GM21737 (cell line): ENCODE data around the gene EPHB3.

Experiments used
- ATAC-seq: cut with Tn5 transposase; IDR thresholded peaks from one replicate; pipeline ENCODE4 v1.9.1; 2021; ENCODE audit warnings: mild to moderate bottlenecking, moderate library complexity; ENCODE audit not compliant: unreplicated experiment

Gene EPHB3

DNA sequence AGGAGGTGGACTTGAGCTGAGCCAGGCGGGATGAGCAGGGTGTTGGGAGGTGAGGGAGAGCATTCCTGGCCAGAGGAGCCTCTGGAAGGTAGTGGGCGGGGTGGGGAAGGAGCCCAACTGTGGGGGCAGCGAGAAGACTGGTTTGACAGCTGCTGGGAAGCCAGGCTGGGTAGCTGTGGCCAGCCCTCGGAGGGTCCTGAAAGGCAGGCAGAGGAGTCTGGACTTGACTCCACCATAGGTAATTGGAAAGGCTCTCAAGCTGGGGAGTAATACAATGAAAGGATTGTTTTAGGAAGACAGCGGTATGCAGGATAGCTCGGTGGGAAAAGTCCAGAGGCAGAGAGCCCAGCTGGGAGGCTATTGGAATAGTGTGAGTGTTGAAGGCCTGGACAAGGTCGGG, 17.2 kb downstream of the EPHB3 start:
- no peak for ATAC-seq

DNA sequence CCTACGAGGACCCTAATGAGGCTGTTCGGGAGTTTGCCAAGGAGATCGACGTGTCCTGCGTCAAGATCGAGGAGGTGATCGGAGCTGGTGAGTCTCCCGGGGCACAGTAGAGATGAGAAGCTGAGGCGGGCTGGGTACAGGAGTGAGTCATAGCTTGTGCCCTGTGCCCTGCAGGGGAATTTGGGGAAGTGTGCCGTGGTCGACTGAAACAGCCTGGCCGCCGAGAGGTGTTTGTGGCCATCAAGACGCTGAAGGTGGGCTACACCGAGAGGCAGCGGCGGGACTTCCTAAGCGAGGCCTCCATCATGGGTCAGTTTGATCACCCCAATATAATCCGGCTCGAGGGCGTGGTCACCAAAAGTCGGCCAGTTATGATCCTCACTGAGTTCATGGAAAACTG, 17.9 kb downstream of the EPHB3 start:
- no peak for ATAC-seq

DNA sequence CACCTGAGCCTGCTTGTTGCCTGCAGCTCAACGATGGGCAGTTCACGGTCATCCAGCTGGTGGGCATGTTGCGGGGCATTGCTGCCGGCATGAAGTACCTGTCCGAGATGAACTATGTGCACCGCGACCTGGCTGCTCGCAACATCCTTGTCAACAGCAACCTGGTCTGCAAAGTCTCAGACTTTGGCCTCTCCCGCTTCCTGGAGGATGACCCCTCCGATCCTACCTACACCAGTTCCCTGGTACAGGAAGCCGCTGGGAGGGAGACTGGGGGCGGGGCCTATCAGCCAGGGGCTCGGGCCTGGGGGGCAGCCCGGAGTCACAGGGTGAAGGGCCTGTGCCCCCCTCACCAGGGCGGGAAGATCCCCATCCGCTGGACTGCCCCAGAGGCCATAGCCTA, 18.8 kb downstream of the EPHB3 start:
- ATAC-seq, result no peak

DNA sequence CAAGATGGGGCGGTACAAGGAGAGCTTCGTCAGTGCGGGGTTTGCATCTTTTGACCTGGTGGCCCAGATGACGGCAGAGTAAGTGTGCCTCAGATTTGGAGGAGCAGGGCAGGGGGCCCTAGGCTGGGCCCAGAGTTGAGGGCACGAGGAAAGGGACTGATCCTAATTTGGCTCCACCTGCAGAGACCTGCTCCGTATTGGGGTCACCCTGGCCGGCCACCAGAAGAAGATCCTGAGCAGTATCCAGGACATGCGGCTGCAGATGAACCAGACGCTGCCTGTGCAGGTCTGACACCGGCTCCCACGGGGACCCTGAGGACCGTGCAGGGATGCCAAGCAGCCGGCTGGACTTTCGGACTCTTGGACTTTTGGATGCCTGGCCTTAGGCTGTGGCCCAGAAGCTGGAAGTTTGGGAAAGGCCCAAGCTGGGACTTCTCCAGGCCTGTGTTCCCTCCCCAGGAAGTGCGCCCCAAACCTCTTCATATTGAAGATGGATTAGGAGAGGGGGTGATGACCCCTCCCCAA, 19.8 kb downstream of the EPHB3 start:
- ATAC-seq, result no peak

DNA sequence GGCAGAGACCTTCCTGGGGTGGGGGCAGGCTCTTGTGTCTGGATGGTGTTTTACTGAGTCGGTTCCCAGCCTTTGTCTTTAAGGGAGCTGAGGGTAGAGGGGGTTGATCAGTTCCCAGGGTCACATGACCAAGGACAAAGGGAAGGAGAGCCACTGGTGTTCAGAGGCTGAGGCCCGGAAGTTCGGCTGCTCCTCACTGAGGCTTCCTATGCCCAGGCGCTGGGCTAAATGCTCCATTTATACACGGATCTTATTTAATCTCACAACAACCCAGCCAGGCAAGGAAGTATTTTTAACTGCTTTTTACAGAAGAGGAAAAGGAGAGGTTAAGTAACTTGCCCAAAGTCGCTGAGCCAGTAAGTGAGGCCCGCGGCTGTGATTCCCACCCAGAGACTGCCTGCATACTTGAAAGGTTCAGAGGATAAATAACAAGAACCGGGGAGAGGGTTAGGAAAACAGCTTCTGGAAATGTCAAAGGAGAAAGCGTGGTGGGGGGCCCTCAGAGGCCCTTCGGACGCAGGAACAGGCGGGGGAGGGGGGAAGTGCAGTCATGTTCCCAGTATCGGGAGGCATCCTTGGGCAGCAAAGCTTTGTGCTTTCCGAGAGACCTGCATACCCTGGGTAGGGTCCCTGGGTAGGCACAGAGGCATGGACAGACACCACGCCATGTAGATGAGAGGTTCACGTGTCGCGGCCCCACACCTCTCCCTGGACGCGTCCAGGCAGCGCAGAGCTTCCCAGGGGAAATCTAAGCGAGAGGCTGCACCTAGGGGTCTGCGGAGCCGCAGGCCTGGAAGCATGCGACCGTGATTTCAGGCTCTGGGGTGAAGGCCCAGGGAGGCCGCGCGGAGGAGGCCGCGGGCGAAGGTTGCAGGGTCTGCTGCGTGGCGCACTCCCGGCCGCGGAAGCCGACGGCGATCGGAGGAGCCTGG, 21.3 kb downstream of the EPHB3 start:
- no peak for ATAC-seq

DNA sequence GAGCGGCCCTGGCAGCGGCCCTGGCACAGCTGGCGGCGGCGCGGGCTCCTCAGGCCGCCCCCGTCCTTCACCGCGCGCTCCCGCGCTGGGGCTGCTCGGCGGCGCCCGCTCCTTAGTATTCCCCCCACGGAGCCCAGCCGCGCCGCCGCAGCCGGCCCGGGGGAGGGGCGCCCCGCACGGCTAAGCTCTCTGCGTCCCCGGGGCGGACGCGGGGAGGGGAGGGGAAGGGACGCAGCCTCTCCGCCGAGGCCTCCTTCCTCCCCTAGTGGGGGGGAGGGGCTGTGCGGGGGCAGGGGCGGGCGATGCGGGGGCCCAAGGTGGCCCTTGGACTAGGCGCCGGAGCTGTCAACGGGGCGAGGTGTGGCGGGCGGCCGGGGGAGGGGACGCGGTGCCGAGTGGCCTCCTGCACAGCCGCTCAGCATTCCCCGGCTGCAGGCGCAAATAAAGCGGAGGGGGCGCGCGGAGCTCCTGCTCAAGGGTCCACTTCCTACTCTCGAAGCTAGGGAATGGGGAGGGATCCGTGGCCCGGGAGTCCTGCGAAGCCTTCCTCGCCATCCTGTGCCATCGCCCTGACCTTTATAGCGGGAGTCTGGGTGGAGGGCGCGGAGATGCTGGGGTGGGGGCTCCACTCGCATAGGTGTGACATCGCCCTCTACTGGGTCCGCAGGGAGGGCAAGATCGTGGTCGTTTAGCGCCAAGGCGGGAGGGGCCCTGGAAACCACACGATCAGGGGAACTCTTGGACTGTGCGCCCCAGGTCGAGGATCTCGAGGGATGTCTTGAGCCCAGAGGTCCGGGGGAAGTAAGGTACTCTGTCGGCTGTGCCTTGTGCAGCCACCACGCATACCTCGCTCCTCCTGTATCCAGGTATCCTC, 22.2 kb downstream of the EPHB3 start:
- no peak for ATAC-seq

DNA sequence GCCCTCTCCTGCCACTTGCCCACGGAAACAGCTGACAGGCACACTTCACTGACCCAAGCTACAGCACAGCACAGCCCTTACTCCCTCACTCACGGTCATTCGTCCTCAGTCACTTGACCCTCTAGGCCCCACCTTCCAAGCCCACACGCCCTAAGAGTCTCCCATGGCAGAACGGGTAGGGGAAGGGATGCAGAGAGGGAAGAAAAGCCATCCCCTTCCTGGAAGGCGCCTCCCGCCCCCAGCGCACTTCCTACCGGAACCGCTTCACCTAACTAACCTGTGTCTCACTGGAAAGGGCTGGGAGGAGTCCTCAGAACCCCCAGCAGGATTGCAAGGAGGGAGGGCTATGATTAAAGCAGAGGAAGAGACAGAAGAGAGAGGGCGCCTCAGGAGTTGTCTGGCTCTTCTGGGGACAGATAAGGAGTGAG, 22.9 kb downstream of the EPHB3 start:
- ATAC-seq, result no peak

DNA sequence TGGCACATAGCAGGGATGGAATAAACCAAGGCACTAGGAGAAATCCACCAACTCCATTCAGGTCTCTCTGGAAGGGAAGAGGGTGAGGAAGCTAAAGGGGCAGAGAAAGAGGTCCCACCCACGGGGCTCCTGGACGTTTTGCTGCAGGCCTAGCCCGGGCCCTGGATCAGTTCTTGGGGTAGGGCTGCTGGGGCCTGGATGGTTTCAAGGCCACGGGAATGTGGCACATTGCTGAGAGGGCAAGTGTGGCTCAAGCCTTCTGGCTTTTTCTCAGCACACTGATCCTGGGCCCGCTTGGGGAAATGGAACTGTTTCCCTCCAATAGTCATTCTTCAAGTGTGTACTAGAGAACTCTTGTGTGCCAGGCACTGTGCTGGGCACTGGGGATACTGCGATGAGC, 24.0 kb downstream of the EPHB3 start:
- ATAC-seq, result no peak

DNA sequence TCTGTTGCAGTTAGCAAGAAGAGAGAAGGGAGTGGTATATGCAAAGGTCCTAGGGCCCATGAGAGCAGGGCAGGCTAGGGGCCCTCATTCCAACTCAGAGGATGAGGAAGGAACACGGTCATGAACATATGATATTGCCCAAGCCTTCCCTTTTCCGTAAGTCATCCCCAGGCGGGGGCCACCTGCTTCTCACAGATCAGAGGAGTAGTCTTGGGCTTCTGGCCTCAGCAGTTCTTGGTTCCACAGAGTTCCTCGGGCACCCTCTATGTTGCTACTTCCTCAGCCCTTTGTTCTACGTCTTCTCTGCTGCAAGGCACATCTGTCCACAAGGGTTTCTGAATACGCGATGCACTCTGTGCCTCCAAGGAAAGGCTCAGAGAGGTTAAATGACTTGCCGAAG, 25.3 kb downstream of the EPHB3 start:
- ATAC-seq, result no peak

DNA sequence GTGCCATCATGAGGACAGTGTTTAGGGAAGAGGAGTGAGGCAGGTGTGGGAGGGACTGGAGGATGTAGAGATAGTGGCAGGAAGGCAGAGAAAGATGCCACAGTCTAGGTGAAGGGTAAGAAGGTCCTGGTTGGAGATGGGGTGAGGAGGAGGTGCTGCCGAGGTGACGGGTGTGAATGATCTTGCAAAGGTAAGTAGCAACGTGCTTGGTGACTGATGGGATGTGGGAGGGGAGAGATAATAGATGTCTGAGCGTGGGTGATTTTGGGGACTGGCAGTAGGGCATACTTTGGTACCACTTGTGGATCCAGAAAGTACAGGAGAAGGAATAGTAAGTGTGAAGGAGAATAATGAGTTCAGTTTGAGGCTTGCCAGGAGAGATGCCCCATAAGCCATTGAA, 27.2 kb downstream of the EPHB3 start:
- ATAC-seq, result no peak

DNA sequence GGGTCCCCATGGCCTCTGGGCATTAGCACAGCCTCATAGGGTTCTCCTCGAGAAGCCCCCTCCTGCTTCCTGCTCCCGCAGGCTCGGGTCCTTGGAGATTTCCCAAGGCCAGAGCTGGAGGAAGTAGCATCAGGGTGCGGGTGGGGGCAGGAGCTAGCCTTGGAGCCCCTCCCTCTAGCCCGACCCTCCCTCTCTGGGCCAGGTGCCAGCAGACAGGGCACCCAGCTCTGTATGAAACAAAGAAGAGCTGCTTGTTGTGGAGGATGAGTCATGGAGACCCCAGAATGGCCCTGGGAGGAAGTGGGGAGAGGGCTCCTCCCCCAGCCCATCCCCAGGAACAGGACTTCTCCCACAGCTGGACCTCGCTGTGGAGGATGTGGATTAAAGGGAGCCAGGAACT, 29.2 kb downstream of the EPHB3 start:
- ATAC-seq, result no peak

DNA sequence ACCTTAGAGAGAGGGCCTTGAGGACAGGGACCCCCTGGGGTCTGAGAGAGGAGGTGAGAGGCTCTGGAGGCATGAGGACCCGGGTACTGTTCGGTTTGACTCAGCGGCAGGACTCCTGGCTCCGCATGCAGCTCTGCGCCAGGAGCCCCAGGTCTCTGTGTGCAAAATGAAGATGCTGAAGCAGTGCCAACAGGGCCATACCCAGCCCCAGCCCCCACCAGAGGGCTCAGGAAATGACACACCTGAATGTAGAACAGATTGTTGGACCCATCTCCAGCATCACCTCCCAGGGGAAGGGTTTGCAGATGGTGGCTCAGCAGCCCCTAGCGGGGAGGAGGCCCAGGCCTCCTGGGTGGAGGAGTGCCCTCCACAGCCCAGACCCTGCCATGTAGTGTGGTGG, 30.2 kb downstream of the EPHB3 start:
- ATAC-seq, result no peak

DNA sequence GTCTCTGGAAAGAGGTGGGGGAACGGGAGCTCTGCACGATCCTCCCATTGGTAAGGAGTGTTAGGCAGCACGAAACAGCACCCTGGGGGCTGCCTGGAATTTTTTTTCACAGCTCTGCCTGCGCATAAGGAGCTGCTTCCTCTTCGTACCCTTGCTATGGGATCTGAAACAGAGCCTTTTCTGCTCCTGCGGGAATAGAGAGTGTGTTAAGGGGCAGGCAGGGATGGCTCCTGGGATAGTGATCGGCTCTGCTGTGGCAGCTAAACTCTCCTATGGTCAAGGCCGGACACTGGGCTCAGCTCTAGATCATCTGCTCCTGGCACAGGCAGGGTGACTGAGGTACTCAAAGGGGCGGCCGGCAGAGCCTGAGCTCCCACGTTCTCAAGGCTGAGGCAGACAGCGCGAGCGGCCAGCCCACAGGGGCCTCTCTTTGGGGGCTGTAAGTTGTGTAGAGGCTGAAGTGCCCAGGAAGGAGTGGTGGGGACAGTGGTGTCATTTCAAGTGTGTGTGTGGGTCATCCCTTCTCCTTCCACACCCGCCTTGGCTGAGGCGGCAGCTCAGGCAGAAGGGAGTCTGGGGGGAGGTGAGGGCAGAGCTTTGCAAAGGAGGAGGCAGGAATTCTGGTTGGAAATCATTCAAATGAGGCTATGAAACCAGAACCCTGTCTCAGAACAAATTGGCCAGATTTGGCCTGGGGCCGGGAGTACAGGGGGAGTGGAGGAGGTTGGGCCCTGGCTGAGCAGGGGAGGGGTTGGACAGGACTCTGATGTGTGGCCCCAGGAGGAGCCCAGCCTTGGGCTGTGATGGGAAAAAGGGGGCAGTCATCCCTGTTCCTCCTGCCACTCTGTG, 31.0 kb downstream of the EPHB3 start:
- no peak for ATAC-seq

DNA sequence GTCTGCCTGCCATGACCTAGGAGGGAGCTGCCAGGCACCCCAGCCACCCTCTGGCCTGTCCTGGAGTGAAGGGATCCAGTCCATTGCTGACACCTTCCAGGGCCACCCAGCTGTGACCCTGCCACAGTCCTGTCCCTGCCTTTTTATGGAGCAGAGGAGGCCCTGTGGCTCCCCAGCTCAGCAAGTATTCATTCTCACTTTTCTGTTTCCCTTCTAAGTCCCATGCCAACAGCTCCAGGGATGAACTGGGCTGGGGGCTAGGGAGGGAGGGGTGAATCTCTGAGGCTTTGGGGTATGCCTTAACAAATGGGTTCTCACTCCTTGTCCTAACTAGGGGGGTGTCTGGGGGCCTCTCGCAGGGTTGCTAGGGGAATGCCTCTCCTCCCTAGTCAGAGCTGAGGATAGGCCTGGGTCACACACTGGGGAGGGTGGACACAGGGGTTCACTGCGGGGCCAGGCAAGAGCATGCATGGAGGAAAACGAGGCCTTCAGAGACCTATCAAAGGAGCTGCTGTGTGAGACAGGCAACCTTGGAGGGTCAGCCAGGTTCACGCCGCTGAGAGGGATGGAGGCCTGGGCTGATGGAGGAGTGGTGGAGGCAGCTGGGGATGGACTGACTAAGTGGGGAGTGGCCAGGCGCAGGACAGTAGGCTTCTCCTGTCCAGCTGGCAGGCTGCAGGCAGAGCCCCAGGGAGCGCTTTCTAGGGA, 31.8 kb downstream of the EPHB3 start:
- ATAC-seq, result no peak

DNA sequence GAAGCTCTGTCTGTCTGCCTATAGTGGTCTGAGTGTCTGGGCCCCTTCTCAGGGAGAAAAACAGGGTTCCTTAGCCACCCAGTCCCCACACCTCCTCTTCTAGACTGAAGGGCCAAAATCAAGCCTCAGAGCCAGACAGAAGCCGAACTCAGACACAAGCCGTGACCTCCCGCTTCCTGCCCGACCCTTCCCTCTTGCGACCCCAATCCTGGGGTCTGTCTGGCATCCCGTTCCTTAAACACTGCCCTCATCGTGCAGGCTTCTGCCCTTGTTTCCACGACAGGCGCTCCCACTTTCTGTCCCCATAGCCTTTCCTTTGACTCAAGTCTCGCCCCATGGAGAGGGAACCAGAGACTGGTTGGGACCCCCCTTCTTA, 32.3 kb downstream of the EPHB3 start:
- ATAC-seq, result no peak

DNA sequence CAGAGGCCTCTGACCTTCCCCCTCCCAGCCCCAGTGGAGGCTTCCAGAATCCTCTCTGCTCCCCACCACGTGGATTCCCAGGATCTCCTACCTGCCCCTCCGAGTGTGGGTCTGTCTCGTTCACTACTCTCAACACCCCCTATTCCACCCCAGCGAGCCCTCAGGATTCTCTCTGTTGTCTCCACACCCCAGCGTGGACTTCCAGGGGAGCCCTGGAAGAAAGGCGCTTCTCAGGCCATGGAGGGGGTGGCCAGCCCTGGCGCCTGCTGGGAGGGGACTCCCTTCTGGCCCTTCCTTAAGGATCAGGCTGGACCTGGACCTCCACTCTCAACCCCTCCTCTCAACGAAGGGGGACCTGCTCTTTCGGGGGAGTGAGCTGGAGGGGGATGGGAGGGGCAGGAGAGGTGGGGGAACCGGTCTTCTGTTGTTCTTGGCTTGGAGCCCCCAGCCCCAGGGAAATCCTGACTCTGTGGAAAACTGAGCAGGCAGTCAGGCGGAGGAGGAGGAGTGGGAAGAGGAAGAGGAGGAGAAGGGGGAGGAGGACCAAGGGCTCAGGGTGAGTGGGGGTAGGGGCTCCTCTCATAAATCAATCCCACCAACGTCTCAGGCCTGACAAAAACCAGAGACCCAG, 32.9 kb downstream of the EPHB3 start:
- ATAC-seq, result no peak

DNA sequence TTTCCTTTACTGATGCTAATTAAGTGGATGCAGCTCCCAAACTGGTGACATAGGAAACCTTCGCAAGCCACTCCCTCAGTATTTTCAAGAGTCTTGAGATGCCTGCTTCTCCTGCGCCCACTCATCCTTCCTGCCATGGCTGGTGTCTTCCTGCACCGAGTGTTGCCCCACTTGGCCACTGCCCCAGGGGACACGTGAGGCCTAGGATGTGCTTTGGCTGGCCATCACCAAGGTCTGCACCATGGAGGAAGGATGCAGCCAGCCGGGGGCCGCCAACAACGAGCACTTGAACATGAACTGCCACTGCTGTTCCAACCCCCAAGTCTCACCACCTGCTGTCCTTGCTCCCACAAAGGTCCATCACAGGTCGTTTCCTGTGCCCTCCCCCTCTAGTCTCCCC, 34.1 kb downstream of the EPHB3 start:
- ATAC-seq, result no peak

DNA sequence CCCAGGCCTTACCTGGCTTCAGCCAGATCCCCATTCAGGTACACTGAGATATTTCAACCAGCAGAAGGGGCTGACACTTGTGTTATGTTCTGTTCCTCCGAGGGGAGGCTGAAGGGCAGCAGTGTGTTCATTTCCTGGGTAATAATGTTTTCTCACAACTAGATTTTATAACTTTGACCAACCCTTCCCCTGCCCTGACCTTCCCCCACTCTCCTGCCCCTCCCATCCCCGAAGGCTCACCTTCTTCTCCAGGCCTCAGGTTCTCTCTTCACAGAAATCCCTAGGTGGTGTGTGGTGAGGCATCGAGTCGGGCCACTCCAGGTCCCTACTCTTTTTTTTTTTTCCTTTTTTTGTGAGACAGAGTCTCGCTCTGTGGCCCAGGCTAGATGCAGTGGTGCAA, 34.6 kb downstream of the EPHB3 start:
- no peak for ATAC-seq

DNA sequence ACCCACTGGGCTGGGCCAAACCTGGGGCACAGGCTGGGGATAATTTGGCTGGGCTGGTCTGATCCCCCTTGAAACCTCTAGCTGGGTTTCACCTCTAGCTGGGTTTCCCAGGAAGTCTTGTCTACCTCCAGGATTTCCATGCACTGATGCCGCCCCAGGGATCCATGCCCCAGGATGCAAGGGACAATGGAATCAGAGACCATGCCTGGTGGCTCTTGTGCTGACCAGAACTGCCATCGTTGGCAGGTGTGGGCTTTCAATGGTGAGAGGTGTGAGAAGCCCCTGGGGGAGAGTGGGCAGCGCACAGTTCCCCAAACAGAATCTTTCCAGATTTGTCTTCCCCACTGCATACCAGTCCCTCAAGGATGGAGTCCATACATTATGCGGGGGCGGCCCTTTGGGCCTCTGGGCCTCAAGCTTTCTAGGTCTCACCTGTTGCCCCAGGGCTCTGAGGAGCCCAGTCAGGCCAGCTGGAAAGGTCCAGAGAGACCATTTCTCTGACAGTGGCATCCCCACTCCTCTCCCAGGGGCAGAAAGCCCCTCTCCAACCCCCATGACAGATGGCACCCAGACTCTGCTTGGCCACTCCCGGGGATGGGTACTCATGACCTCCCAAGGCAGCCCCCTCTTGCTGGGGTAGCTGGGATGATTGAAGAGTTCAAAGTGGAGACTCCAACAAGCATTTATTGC, 35.4 kb downstream of the EPHB3 start:
- ATAC-seq, result no peak
